SH-SY5Y (cell line): ENCODE data around the gene TLE2.

Experiments
- GATA2 ChIP-seq: IDR thresholded peaks from 2 replicates; pipeline ENCODE4 v1.6.1; 2011; ENCODE audit warnings: mild to moderate bottlenecking, low read depth, low read length
- GATA3 ChIP-seq: IDR thresholded peaks from 2 replicates; pipeline ENCODE4 v1.6.1; 2011; ENCODE audit warnings: low read depth, mild to moderate bottlenecking, low read length, moderate library complexity

- TF ChIP-seq GATA3, result no peak
- no peak for TF ChIP-seq GATA2
Measured at GRCh38 chr19:2988568-2988967, 40.5 kb downstream of the TLE2 start.
